GM18502 (cell line): ENCODE results near the gene SPP1.
"Not testable (repeated sequence)": the region's sequence is repeated elsewhere in the genome, so short reads cannot be mapped to it uniquely, and the experiment has no call there.

Experiments used
- ATAC-seq: cut with Tn5 transposase; IDR thresholded peaks from one replicate; pipeline ENCODE4 v1.9.1; 2021; ENCODE audit warnings: mild to moderate bottlenecking; ENCODE audit not compliant: unreplicated experiment, poor library complexity

SPP1 gene

DNA sequence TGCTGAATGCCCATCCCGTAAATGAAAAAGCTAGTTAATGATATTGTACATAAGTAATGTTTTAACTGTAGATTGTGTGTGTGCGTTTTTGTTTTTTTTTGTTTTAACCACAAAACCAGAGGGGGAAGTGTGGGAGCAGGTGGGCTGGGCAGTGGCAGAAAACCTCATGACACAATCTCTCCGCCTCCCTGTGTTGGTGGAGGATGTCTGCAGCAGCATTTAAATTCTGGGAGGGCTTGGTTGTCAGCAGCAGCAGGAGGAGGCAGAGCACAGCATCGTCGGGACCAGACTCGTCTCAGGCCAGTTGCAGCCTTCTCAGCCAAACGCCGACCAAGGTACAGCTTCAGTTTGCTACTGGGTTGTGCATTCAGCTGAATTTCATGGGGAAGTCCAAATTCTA, at the start of gene SPP1:
Gene SPP1, plus strand, starts transcription at position 249 of the 400 bp plus-strand sequence. CDS start 1,182 bp downstream, outside the sequence.
- ATAC-seq, result peak; percentile 71

- ATAC-seq, result no peak
Observed at GRCh38 chr4:87926554-87927098, 48.9 kb upstream of the SPP1 start.

DNA sequence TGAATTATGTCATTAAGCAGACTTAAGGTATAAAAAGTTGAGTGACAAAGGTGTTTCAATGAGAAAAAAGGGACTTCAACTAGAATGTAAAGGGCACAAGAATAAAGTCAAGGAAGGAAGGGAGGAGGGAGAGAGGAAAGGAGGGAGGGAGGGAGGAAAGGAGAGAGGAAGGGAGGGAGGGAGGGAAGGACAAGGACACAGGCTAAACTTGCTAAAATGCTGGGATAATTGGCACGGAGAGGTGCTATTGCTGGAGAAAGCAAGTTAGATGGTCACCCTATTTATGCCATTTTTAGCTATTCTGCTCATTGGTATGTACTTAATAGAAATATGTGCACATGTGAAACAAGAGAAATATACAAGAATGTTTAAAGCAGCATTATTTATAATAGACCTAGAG, 44.9 kb upstream of the SPP1 start:
- no peak for ATAC-seq

- no peak for ATAC-seq
Observed at GRCh38 chr4:87931932-87932331, 43.6 kb upstream of the SPP1 start.

DNA sequence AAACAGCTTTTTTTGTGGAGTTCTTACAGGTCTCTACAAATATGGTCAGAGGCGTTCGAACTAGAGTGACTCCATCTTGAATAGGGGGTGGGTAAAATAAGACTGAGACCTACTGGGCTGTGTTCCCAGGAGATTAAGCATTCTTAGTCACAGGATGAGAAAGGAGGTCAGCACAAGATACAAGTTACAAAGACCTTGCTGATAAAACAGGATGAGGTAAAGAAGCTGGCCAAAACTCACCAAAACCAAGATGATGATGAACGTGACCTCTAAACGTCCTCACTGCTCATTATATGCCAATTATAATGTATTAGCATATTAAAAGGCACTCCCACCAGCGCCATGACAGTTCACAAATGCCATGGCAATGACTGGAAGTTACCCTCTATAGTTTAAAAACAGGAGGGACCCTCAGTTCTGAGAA, 42.8 kb upstream of the SPP1 start:
- no peak for ATAC-seq

GRCh38 chr4:87933337-87933736, 42.2 kb upstream of the SPP1 start:
- ATAC-seq, result no peak

GRCh38 chr4:87934157-87934704, 41.3 kb upstream of the SPP1 start:
- no peak for ATAC-seq

- ATAC-seq, result no peak
Observed at GRCh38 chr4:87934973-87935372, 40.5 kb upstream of the SPP1 start.

- ATAC-seq, result not testable (repeated sequence)
Observed at GRCh38 chr4:87935954-87936353, 39.6 kb upstream of the SPP1 start.

GRCh38 chr4:87937523-87937922, 38.0 kb upstream of the SPP1 start:
- no peak for ATAC-seq

GRCh38 chr4:87938746-87939145, 36.8 kb upstream of the SPP1 start:
- no peak for ATAC-seq

GRCh38 chr4:87939978-87940690, 35.4 kb upstream of the SPP1 start:
- ATAC-seq, result no peak

DNA sequence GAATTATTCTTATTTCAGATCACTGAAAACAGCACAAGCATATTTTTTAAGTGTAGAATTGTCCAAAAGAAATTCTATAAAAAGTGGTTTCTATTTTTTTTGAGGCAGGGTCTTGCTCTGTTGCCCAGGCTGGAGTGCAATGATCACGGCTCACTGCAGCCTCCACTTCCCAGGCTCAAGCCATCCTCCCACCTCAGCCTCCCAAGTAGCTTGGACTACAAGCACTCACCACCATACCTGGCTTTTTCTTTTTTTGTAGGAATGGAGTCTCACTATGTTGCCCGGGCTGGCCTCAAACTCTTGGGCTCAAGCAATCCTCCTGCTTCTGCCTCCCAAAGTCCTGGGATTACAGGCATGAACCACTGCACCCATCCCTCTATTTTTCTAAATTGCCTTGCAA, 34.7 kb upstream of the SPP1 start:
- ATAC-seq, result not testable (repeated sequence)

- no peak for ATAC-seq
Observed at GRCh38 chr4:87941537-87942392, 33.7 kb upstream of the SPP1 start.

GRCh38 chr4:87943660-87944149, 31.8 kb upstream of the SPP1 start:
- no peak for ATAC-seq

DNA sequence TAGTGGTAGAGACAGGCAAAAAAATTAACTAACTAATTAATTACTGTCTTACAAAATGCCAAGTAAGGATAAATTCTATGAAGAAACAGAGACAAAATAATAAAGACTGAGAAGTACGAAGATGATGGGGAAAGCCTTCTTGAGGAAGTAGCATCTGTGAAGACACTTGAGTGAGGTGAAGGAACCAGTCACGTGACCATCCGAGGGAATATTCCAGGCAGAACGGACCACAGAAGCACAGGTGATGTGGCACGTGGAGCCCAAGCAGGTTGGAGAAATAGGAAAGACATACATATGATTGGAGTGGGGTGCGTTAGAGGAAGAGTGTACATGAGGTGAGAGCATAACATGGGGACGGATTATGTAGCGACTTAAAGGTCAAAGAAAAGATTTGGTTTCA, 30.5 kb upstream of the SPP1 start:
- no peak for ATAC-seq

DNA sequence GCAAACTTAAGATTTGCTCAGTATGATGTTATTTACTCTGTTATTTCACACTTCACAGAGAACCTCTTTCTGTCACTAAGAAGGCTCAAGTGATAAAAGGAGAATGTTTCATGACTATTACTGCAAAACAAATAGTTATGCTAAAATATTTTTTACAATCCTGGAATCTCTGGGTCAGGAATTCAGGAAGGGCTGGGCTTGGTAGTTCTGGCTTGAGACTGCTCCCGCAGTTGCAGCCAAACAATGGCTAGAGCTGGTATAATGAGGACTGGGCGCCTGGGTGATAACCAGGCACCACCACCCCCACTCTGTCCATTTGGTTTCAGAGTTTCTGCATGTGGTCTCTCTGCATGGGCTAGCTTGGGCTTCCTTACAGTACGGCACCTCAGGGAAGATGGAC, 28.7 kb upstream of the SPP1 start:
- no peak for ATAC-seq

GRCh38 chr4:87947381-87948160, 27.9 kb upstream of the SPP1 start:
- no peak for ATAC-seq

- no peak for ATAC-seq
Observed at GRCh38 chr4:87949961-87950360, 25.6 kb upstream of the SPP1 start.

DNA sequence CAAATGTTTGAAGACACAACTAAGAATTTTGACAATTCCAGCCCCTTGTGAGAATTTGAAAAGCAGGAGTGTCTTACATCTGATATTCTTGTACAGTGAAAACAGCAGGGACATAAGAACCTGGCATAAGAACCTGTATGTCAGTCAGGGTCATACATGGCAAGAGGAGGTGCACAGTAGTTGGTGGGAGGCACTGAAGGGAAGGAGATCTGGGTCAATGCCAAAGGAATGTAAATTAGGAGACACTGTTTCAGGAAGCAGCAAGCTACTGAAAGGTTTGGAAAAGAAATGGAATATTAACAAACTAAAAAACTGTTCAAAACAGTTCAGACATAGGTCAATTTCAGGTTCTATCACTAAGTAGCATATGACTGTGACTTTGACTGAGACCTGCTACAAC, 25.0 kb upstream of the SPP1 start:
- ATAC-seq, result no peak
